PC-9 (cell line): ENCODE measurements around the gene TASOR2. TPM values are rescaled to one million over a fixed set of nuclear protein-coding genes. Genes with fewer than 3 reads are reported as not detected.

ENCODE experiments used
- BruUV-seq: library from RNA; stranded (reverse); fragments of 400-500 nt; replicated peaks from 2 replicates; lab custom pipeline; 2021; lab: Mats Ljungman, UMichigan
- CTCF ChIA-PET: fragments of 300-600 bp; sonication (Branson Sonifier 250); formaldehyde crosslinking; loops from one replicate; lab custom pipeline; 2022; ENCODE audit warnings: antibody characterized with exemption; lab: Charles Lee
- POLR2A ChIA-PET: fragments of 300-600 bp; sonication (Branson Sonifier 250); formaldehyde crosslinking; loops from one replicate; lab custom pipeline; 2022; ENCODE audit warnings: antibody characterized with exemption; ENCODE audit not compliant: unreplicated experiment; lab: Charles Lee
- DNase-seq, 2 experiments: peaks; one replicate each; pipeline versions ENCODE4 v3.0.0 to v3.0.0-alpha.2; 2015 to 2022; ENCODE audit warnings: mixed read lengths in 1 of 2
- H2AFZ ChIP-seq: fragments of 200-600 bp; sonication (generic); 2 replicates; pipeline ENCODE4 v1.8.1; 2017; ENCODE audit warnings: antibody characterized with exemption
- H3F3A ChIP-seq: fragments of 200-600 bp; sonication (generic); 2 replicates; pipeline ENCODE4 v1.8.1; 2017; ENCODE audit warnings: antibody characterized with exemption, mild to moderate bottlenecking, low read depth; ENCODE audit not compliant: insufficient read depth
- H3K27ac ChIP-seq: fragments of 200-600 bp; sonication (generic); 2 replicates; pipeline ENCODE4 v1.6.1; 2016; ENCODE audit warnings: mixed run types
- H3K27me3 ChIP-seq: fragments of 200-600 bp; sonication (generic); 2 replicates; pipeline ENCODE4 v1.6.1; 2016; ENCODE audit warnings: low read depth, mixed run types; ENCODE audit not compliant: insufficient read depth
- H3K36me3 ChIP-seq: fragments of 200-600 bp; sonication (generic); 2 replicates; pipeline ENCODE4 v1.6.1; 2016; ENCODE audit warnings: low read depth, mixed run types
- H3K4me1 ChIP-seq: fragments of 200-600 bp; sonication (generic); replicated peaks from 2 replicates; pipeline ENCODE4 v1.6.1; 2016; ENCODE audit warnings: mixed run types; ENCODE audit not compliant: insufficient read depth
- H3K4me2 ChIP-seq: fragments of 200-600 bp; sonication (generic); 2 replicates; pipeline ENCODE4 v1.6.1; 2017; ENCODE audit warnings: mixed run types
- H3K4me3 ChIP-seq: fragments of 200-600 bp; sonication (generic); 2 replicates; pipeline ENCODE4 v1.6.1; 2016; ENCODE audit warnings: mixed run types
- H3K79me2 ChIP-seq: fragments of 200-600 bp; sonication (generic); 2 replicates; pipeline ENCODE4 v1.6.1; 2017; ENCODE audit warnings: low read depth, mixed run types
- H3K9me2 ChIP-seq: fragments of 200-600 bp; sonication (generic); 2 replicates; pipeline ENCODE4 v1.8.1; 2017; ENCODE audit warnings: mild to moderate bottlenecking; ENCODE audit not compliant: insufficient read depth
- H3K9me3 ChIP-seq: fragments of 200-600 bp; sonication (generic); 2 replicates; pipeline ENCODE4 v1.8.1; 2016; ENCODE audit warnings: low read depth; ENCODE audit not compliant: insufficient read depth
- H4K20me1 ChIP-seq: fragments of 200-600 bp; sonication (generic); 2 replicates; pipeline ENCODE4 v1.8.1; 2017; ENCODE audit not compliant: insufficient read depth
- CTCF ChIP-seq: fragments of 200-600 bp; sonication (generic); conservative IDR thresholded peaks from 2 replicates; pipeline ENCODE4 v1.6.1; 2017; ENCODE audit warnings: mixed run types, antibody characterized with exemption, mild to moderate bottlenecking, moderate library complexity
- EZH2 ChIP-seq: fragments of 200-600 bp; sonication (generic); IDR thresholded peaks from 2 replicates; pipeline ENCODE4 v1.8.0; 2017; ENCODE audit warnings: antibody characterized with exemption, low read depth
- intact Hi-C: fragments of 100-400 bp; cut with micrococcal nuclease; formaldehyde crosslinking; loops from one replicate; pipeline ENCODE4 v1.10.0; 2022; ENCODE audit not compliant: unreplicated experiment
- total RNA-seq: library from RNA; stranded (reverse); gene quantifications from 2 replicates; pipeline ENCODE4 v1.2.3, GENCODE V29; 2021

The TASOR2 gene
- total RNA-seq, 1 experiment from 2014 or later = 60.7 TPM

- intact Hi-C loops = no loop called here
- CTCF ChIA-PET = no interaction called here
- peaks cover 5% of the 10 kb centered on the region; the same call in 1 of the 2 replicates for H3K36me3 ChIP-seq
These were observed 39.1 kb downstream of the TASOR2 start for GRCh38 chr10:5723692-5724091.

DNA sequence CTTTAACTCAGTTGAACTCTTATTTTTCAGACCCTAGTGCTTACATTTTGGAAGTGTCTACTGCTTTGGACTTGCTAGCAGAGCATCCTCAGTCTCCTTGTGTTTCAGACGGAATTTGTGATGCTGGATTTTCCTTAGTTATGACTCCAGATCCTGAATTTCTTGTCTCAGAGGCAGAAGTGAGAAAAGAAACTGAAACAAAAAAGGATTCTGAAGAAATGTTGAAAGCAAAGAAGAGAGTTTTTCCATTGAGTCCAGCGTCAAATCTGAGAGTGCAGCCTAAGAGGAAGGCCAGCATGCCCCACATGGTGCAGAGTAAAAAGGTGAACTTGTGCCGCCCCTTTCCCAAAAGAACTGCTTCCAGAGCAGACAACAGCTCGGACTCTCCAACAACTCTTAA is 46.1 kb downstream of the TASOR2 start:
- H3K27ac ChIP-seq = no peak overlapping the region
- H3K27me3 ChIP-seq = no peaks in the 10 kb centered on the region
- no TSS peak for BruUV-seq
- no peaks in the 10 kb centered on the region; the same call in 1 of the 2 replicates for H3F3A ChIP-seq
- H3K4me2 ChIP-seq = no peak overlapping the region
- intact Hi-C loops = no loop called here
- no peak overlapping the region for H3K4me3 ChIP-seq
- no peak for TF ChIP-seq CTCF
- TF ChIP-seq EZH2 = no peak
- H3K4me1 ChIP-seq = no peaks in the 10 kb centered on the region
- H2AFZ ChIP-seq = no peak overlapping the region
- CTCF ChIA-PET = no interaction called here
- H3K9me3 ChIP-seq = no peaks in the 10 kb centered on the region
- no peaks in the 10 kb centered on the region for H3K9me2 ChIP-seq
- peaks cover 4% of the 10 kb centered on the region; the same call in 1 of the 2 replicates for H3K36me3 ChIP-seq
- H3K79me2 ChIP-seq = no peaks in the 10 kb centered on the region
- no peaks in the 10 kb centered on the region for H4K20me1 ChIP-seq
- POLR2A ChIA-PET = no interaction called here
- DNase-seq = no peak

More at GRCh38 chr10:5723692-5724091, 39.1 kb downstream of the TASOR2 start:
- BruUV-seq = no TSS peak
- no peaks in the 10 kb centered on the region for H4K20me1 ChIP-seq
- POLR2A ChIA-PET = no interaction called here
- H3K27me3 ChIP-seq = no peaks in the 10 kb centered on the region
- DNase-seq = no peak
- H3K9me3 ChIP-seq = no peaks in the 10 kb centered on the region
- no peaks in the 10 kb centered on the region for H3K9me2 ChIP-seq
- no peak for TF ChIP-seq CTCF
- no peak for TF ChIP-seq EZH2
- no peaks in the 10 kb centered on the region; the same call in 1 of the 2 replicates for H3F3A ChIP-seq
- no peaks in the 10 kb centered on the region for H3K4me1 ChIP-seq
- no peaks in the 10 kb centered on the region for H3K79me2 ChIP-seq
- no peak overlapping the region for H3K27ac ChIP-seq
- no peak overlapping the region for H3K4me3 ChIP-seq
- no peak overlapping the region for H3K4me2 ChIP-seq
- H2AFZ ChIP-seq = no peak overlapping the region

GRCh38 chr10:5731559-5731958 is 46.9 kb downstream of the TASOR2 start:
- H3K36me3 ChIP-seq = peaks cover 4% of the 10 kb centered on the region; the same call in 1 of the 2 replicates
- no peaks in the 10 kb centered on the region for H3K4me1 ChIP-seq
- TF ChIP-seq CTCF = no peak
- no peak for TF ChIP-seq EZH2
- no peaks in the 10 kb centered on the region for H4K20me1 ChIP-seq
- no peaks in the 10 kb centered on the region; the same call in 1 of the 2 replicates for H3F3A ChIP-seq
- no peaks in the 10 kb centered on the region for H3K79me2 ChIP-seq
- no peak for DNase-seq
- H3K9me3 ChIP-seq = no peaks in the 10 kb centered on the region
- intact Hi-C loops = no loop called here
- H3K4me2 ChIP-seq = no peak overlapping the region
- H3K4me3 ChIP-seq = no peak overlapping the region
- H3K27me3 ChIP-seq = no peaks in the 10 kb centered on the region
- CTCF ChIA-PET = no interaction called here
- H2AFZ ChIP-seq = no peak overlapping the region
- no peak overlapping the region for H3K27ac ChIP-seq
- POLR2A ChIA-PET = no interaction called here
- H3K9me2 ChIP-seq = no peaks in the 10 kb centered on the region
- BruUV-seq = no TSS peak
